ENCODE results near the gene VAMP1. TPM values are rescaled to one million over a fixed set of nuclear protein-coding genes. Genes with fewer than 3 reads are reported as not detected.

VAMP1 gene
- total and polyA plus RNA-seq, 10 of the 15 experiments (the other 5 are each of a cell fraction or from before 2014, with no cell fraction given) = 4.8 to 123 (median 27.5) TPM

GRCh38 chr12:6452944-6453630 is 17.4 kb downstream of the VAMP1 start (continued):
- TF ChIP-seq CUX1 (IDR thresholded peaks at IDR 0.05; ENCODE audit: insufficient replicate concordance, low read depth, low read length) (no peak), MEF2A (IDR thresholded peaks at IDR 0.05; ENCODE audit: insufficient read depth, low read depth, low read length) (no peak), ZBTB11 (CRISPR knock-in tag; IDR thresholded peaks at IDR 0.05) (no peak), E2F8 (IDR thresholded peaks at IDR 0.05; ENCODE audit: low read depth, partially characterized antibody) (no peak), POLR2AphosphoS5 (IDR thresholded peaks at IDR 0.05; ENCODE audit: low read length) (peak; percentile 72; the same call in 1 of the 2 replicates), CBX5 (IDR thresholded peaks at IDR 0.05; ENCODE audit: low read depth) (no peak), ZBTB4 (CRISPR knock-in tag; IDR thresholded peaks at IDR 0.05) (no peak), SUPT20H (IDR thresholded peaks at IDR 0.05; ENCODE audit: borderline replicate concordance, control insufficient read depth, low read depth, low read length) (no peak)
